Cardiac fibroblast (primary cell): ENCODE data around the gene TIMM8B.
"Not testable (repeated sequence)": the region's sequence is repeated elsewhere in the genome, so short reads cannot be mapped to it uniquely, and the experiment has no call there.

Experiments used
- DNase-seq, 2 donors: peaks; one replicate each; pipeline versions ENCODE4 v3.0.0 to v3.0.0-alpha.2; 2010; ENCODE audit warnings: low read depth in 2 of 2
- H3K4me3 ChIP-seq, 2 donors: replicated peaks in 1 of 2; 1 replicate in 1 of 2; 2 replicates in 1 of 2; pipeline ENCODE4 v1.5.1; 2011; ENCODE audit warnings: low read depth in 2 of 2, low read length in 2 of 2, mild to moderate bottlenecking in 2 of 2, moderate library complexity in 1 of 2
- CTCF ChIP-seq: IDR thresholded peaks from one replicate; pipeline ENCODE4 v1.5.1; 2011; ENCODE audit warnings: low read depth, mild to moderate bottlenecking, low read length, inconsistent platforms

Gene TIMM8B

DNA sequence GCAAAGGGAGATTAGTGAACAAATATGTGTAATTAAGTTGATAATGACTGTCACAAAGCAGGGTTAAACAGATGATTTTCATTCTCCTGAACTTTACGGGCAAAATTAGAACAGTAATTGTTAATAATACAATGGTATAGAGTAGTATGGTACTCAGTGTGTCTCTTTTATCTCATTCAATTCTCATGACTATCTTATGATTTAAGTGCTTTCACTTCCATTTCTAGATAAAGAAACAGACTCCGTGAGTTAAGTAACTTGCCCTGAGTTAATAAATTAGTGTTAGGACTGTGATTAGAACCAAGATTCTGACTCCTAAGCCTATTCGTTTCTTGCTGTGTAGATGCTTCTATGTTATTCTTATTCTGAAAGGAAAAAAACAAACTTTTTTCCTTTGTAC is 34.8 kb downstream of the TIMM8B start:
- no peak for DNase-seq
- no peak overlapping the region for H3K4me3 ChIP-seq
- no peak for TF ChIP-seq CTCF

DNA sequence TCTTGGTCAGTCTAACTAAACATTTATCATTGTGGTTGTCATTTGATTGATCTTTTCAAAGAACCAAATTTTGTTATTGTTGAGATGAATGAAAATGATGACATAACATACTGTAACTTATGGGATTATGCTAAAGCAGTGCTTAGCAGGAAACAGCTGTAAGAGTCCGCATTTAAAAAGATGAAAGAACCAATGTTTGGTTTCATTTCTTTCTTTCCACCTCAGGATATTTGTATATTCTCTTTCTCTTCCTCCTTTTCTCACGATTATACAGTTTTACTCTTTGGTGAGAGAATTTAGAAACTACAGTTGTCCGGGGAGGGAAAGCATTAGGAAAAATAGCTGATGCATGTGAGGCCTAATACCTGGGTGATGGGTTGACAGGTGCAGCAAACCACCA is 35.8 kb downstream of the TIMM8B start:
- TF ChIP-seq CTCF = no peak
- H3K4me3 ChIP-seq = no peak overlapping the region
- DNase-seq = no peak

- no peak overlapping the region for H3K4me3 ChIP-seq
- no peak for TF ChIP-seq CTCF
- no peak for DNase-seq
Observed at GRCh38 chr11:112049777-112050176, 36.8 kb downstream of the TIMM8B start.

- not testable (repeated sequence) for DNase-seq, H3K4me3 ChIP-seq
Observed at GRCh38 chr11:112048256-112048655, 38.3 kb downstream of the TIMM8B start.

DNA sequence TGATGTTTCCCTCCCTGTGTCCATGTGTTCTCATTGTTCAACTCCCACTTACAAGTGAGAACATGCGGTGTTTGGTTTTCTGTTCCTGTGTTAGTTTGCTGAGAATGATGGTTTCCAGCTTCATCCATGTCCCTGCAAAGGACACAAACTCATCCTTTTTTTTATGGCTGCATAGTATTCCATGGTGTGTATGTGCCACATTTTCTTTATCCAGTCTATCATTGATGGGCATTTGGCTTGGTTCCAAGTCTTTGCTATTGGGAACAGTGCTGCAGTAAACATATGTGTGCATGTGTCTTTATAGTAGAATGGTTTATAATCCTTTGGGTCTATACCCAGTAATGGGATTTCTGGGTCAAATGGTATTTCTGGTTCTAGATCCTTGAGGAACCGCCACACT is 39.9 kb downstream of the TIMM8B start:
- not testable (repeated sequence) for DNase-seq, H3K4me3 ChIP-seq

DNA sequence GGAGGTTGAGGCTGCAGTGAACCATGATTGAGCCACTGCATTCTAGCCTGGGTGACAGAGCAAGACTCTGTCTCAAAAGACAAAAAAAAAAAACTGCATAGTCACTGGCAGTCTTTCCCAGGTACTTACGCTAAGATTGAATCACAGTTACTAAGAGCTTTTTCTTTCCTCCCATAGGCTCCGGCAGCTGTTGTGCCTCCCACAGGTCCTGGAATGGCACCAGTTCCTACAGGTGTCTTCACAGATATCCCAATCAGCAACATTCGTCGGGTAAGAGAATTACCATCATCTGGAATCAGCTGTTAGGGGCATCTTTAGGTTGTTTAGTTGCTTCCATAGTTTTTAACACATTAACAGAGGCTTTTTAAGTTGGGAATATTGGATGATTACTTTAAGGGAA is 41.6 kb downstream of the TIMM8B start:
- DNase-seq = no peak
- no peak for TF ChIP-seq CTCF
- H3K4me3 ChIP-seq = no peak overlapping the region

DNA sequence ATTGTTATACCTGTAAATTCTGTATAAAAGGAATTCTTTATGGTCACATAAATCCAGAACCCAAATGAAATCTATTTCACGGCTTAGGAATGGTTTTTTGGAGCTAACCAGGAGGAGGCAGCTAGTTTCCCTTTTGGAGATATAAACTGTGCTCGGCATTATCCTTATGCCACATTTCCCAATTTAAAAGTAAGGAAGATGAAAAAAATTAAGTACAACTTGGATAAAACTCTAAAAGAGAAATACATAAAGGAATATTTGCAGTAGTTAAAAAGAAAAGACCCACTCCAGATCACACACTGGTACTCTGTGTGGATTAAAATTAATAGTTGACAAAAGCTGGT is 43.6 kb downstream of the TIMM8B start:
- no peak overlapping the region for H3K4me3 ChIP-seq
- no peak for TF ChIP-seq CTCF
- no peak for DNase-seq

GRCh38 chr11:112042161-112042960 is 44.2 kb downstream of the TIMM8B start:
- no peak overlapping the region for H3K4me3 ChIP-seq
- TF ChIP-seq CTCF = no peak
- DNase-seq = peak; percentile 16 to 33
